ENCODE measurements around the gene NTRK3. TPM values are rescaled to one million over a fixed set of nuclear protein-coding genes. Genes with fewer than 3 reads are reported as not detected.

Gene NTRK3
- total and polyA plus RNA-seq, 2 of the 13 experiments (the other 11 are each of a cell fraction or from before 2014, with no cell fraction given), result not detected

- Histone ChIP-seq H2AFZ (ENCODE audit: low read length) (no peak overlapping the region), H4K20me1 (ENCODE audit: insufficient read depth, low read length) (no peaks in the 10 kb centered on the region), H3K9me3 (ENCODE audit: low read length) (no peaks in the 10 kb centered on the region), H3K36me3 (replicated peaks in 1 of 2; ENCODE audit: control insufficient read depth in 1 of 2, insufficient read depth in 2 of 2, low read length in 2 of 2) (no peaks in the 10 kb centered on the region), H3K4me1 (ENCODE audit: insufficient read depth, low read length) (no peaks in the 10 kb centered on the region), H3K79me2 (ENCODE audit: insufficient read depth, low read length) (no peaks in the 10 kb centered on the region), H3K4me3 (replicated peaks in 1 of 3; ENCODE audit: insufficient read depth in 1 of 3, low read depth in 2 of 3, low read length in 3 of 3) (no peak overlapping the region), H3K27me3 (ENCODE audit: control insufficient read depth in 1 of 2, insufficient read depth in 2 of 2, low read length in 2 of 2) (peaks cover 2 to 24% of the 10 kb centered on the region in 2 experiments; a peak in 3 of 5 replicates), H3K4me2 (ENCODE audit: low read depth, low read length) (no peak overlapping the region), H3K27ac (ENCODE audit: extremely low read length, insufficient read depth, low read length) (no peak overlapping the region), H3K9ac (ENCODE audit: insufficient read depth, low read depth, low read length) (no peak overlapping the region)
- CTCF ChIA-PET (ENCODE audit: low intra/inter-chr PET ratio, low total read pairs), result no interaction called here
- in situ Hi-C loops (cut with HindIII; ENCODE audit: extremely low pct_ligation_motif_present, low pct_unique_long_range_greater_than_20kb) (no loop called here), intact Hi-C loops (cut with micrococcal nuclease; ENCODE audit: unreplicated experiment) (no loop called here)
- WGBS (ENCODE audit: low lambda C conversion rate), result 40% methylated on average over 5 of the region's 6 CpGs
- no peak for TF ChIP-seq STAT5B (CRISPR knock-in tag; IDR thresholded peaks at IDR 0.05)
- TF ChIP-seq MZF1 (CRISPR knock-in tag; IDR thresholded peaks at IDR 0.05; ENCODE audit: borderline replicate concordance), result no peak
- TF ChIP-seq RAD51 (IDR thresholded peaks at IDR 0.05; ENCODE audit: borderline replicate concordance), result no peak
- TF ChIP-seq ZFP91 (CRISPR knock-in tag; IDR thresholded peaks at IDR 0.05; ENCODE audit: borderline replicate concordance), result no peak
- no peak for TF ChIP-seq HES4 (CRISPR knock-in tag; IDR thresholded peaks at IDR 0.05; ENCODE audit: borderline replicate concordance)
- no peak for TF ChIP-seq ZNF121 (CRISPR knock-in tag; IDR thresholded peaks at IDR 0.05)
- no peak for TF ChIP-seq MED8 (CRISPR knock-in tag; IDR thresholded peaks at IDR 0.05; ENCODE audit: insufficient replicate concordance)
- TF ChIP-seq ARNT (IDR thresholded peaks at IDR 0.05), result no peak
- TF ChIP-seq ZNF672 (CRISPR knock-in tag; IDR thresholded peaks at IDR 0.05), result no peak
- TF ChIP-seq ZBTB37 (CRISPR knock-in tag; IDR thresholded peaks at IDR 0.05), result no peak
- TF ChIP-seq TBX2 (CRISPR knock-in tag; IDR thresholded peaks at IDR 0.05; ENCODE audit: borderline replicate concordance), result no peak
- TF ChIP-seq THAP7 (CRISPR knock-in tag; IDR thresholded peaks at IDR 0.05), result no peak
- no peak for TF ChIP-seq ZNF639 (CRISPR knock-in tag; conservative IDR thresholded peaks at IDR 0.05)
- ATAC-seq (no peak), DNase-seq (ENCODE audit: low spot score) (no peak), FAIRE-seq (no peak)
- no TSS peak for BruUV-seq (replicated peaks)
- POLR2A ChIA-PET, result no interaction called here
Observed at GRCh38 chr15:88221836-88222235, 34.7 kb downstream of the NTRK3 start.
